RPMI7951 (cell line): Measurements from ENCODE around the gene GP1BB. TPM values are rescaled to one million over a fixed set of nuclear protein-coding genes. Genes with fewer than 3 reads are reported as not detected.
"Not testable (repeated sequence)": the region's sequence is repeated elsewhere in the genome, so short reads cannot be mapped to it uniquely, and the experiment has no call there.

Source experiments
- DNase-seq: peaks from one replicate; pipeline ENCODE4 v3.0.0-alpha.2; 2012; ENCODE audit warnings: low read depth
- total RNA-seq: library from RNA; depleted of rRNA; stranded (reverse); fragments of >200 nt; shearing (Covaris generic); gene quantifications from 2 replicates; pipeline ENCODE4 v1.2.3, GENCODE V29; 2014

GP1BB gene
- total RNA-seq, 1 experiment from 2014 or later = not detected

DNA sequence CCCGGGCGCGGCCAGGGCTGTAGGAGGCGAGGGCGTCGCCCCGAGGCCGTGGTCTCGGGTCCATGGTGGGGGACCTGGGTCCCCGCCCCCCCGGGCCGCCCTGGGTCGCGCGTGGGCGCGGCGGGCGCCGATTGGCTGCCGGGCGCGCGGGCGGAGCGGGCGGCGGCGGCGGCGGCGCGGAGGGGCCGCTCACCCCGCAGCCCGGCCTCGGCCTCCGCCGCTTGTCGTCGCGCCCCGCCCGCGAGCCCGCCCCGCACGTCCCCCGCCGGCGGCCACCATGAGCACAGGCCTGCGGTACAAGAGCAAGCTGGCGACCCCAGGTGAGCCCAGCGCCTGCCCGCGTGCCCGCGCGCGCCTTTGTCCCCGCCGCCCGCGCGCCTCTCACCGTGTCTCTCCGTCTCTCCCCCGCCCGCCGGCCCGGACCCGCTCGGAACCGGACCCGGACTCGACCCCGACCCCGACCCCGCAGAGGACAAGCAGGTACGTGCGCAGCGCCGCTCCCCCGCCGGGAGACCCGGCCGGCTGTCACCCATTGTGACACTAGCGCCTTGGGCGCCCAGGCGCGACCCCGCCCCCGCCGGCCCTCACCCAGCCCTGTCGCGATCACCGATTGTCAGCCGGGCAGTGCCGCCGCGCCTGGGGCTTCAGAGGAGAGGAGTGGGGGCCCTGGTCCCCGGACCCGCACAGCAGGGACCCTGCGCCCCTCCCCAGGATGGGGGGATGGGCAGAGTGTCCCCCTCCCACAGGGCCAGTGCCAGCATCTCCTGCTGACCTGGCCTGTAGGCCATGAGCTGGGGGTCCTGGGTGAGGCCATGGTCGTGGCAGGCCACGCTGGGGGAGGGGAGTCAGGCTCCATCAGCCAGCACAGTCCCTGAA lies 8.8 kb upstream of the GP1BB start, which contains the start of gene SEPTIN5:
TSS of gene SEPTIN5 (plus strand) at position 192 of the 876 bp plus-strand sequence. CDS start at position 278, 86 bp downstream.
- no peak for DNase-seq

DNA sequence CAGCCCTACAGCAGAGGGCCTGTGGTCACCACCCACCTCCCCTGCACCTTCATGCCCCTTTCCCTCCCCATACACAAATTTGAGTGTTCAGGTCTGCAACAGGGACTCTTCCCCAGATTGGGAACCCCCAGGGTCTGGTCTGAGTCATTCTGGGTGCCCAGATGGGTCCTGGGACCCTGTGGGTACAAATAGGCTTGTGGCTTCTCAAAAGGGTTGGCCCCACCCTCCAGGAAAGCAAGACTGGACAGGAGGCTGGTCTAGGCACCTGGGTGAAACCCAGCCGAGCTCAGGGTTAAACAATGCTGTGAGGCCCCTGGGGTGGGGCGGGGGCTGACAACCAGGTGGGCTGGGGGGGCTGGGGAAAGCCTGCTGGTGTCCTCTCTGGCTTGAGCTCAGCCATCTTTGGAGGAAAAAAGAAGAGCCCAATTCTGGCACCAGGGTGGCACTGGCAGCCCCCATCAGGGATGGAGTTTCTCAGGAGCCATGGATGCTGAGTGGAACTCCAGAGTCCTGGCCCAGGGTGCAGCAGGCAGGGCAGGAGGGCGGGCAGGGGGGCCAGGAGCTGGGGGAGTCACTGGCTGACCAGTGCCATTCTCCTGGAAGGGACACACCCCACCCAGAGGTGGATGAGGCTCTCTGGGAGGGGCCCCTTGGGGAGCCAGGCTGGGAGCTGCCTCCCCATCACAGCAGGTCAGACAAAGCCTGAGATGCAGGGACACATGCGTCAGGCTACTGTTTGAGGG lies 8.0 kb upstream of the GP1BB start:
- DNase-seq = no peak

DNA sequence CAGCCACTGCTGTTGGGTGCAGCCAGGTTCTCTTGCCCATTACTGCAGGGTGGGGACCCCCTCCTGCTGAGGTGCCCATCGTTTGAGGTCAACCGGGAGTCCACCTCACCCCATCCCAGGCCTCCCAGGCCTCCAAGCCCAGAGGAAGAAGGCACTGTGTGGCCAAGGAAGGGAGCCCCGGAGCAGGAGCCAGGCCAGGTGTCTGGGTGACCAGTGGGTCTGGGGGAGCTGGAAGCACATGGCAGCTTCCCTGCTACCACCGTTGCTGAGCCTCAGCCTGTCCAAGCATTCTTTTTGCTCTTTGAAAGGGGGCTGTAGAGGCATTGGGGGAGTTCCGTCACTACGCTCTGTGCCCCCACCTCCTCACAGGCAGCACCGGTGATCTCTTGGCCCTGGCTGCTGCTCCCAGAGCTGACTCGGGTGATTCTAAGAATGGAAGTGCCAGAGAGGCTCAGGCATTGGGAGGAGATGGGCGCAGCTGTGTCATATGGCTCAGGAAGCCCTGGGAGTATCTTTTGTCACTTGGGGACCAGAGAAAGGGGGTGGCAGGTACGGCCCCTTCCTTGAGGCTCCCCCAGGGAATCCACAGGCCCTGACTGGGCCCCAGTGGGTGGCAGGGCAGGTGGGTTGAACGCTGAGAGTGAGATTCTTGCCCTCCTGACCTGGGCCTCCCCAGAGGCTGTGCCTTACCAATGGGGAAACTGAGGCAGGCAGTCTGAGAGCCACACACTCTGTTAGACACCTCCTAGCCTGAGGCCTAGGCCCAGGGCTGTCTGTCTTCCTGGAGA lies 7.1 kb upstream of the GP1BB start:
- DNase-seq = no peak

DNA sequence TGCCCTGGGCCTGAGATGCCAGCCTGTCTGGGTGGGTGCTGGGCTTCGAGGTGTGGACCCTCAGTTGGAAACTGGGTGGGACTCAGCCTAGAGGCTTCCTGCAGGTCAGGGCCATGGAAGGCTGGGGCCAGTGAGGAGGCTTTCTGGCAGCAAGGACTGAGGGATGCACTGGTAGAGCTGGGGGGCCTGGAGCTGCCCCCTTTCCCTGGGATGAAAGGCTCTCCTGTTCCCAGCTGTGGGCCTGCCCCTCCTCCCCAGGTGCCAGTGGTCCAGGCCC lies 6.6 kb upstream of the GP1BB start:
- no peak for DNase-seq

DNA sequence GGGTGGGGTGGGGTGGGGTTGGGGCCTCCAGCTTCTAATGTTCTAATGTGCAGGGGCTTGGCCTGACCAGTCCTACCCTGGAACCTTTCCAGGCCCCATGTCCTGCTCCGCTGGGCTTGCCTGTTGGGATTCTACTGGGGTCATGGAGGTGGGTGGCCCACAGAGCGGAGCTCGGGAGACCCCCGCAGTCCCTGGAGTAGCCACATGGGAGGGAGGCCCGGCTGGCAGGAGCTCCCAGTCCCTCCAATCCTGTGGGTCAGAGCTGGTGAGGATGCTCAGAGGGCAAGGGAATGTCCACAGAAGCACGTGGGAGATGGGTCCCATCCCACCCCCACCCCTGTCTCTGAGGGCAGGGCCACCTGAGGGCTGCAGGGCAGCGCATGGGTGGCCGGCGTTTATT lies 6.2 kb upstream of the GP1BB start:
- no peak for DNase-seq

DNA sequence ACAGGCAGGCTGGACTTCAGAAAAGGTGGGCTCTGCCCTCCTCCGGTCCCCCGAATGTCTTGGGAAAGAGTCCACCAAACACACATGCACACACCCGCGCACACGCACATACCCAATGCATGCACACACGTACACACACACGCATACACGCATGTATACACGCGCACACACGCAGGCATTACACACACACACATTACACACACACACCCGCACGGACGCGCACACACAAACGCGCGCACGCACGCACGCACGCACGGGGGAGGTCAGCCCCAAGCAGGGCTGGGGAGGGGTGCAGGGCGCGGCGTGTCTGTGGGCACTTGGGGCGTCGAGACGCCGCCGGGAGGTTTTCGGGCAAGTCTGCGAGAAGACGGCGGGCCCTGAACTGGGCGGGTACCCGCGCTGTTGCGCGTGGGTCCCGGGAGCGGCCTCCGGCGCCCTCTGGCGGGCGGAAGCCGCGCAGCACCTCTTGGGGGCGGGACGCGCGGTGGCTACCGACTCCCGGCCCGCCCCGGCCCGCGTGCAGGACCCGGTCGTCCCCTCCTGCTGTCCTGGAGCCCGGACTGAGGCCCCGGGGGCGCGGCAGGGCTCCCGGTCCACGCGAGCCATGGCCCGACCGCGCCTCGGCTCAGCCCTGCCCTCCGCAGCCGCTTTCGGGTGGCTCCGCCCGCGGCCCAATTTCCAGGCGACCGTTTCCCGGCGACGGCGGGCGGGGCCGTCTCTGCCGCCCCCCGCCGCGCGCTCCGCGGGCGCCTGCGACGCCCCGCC lies 5.5 kb upstream of the GP1BB start:
- peak; percentile 58 for DNase-seq

DNA sequence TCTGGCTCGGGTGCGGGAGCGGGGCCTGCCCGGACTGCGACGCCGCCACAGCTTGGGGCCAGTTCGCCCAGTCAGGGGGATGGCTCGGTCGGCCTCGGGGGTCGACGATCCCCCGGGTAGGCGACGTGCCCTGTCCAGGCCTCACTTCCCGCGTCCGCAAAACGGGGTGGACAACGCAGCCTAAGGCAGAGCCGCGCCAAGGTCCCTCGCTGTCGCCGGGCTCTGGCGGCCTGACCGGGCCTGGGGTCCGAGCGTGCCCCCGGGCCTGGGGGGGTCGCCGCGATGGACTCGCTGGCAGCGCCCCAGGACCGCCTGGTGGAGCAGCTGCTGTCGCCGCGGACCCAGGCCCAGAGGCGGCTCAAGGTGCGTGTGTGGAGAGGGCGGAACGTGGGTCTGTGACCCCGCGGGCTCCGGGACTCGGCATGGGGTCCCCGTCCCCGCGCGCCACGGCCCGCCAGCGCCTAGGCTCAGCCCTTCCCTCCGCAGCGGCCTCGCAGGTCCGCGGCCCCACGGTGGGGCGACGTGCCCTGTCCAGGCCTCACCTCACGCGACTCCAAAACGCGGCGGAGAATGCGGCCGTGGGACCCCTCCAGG lies 4.8 kb upstream of the GP1BB start:
- no peak for DNase-seq

DNA sequence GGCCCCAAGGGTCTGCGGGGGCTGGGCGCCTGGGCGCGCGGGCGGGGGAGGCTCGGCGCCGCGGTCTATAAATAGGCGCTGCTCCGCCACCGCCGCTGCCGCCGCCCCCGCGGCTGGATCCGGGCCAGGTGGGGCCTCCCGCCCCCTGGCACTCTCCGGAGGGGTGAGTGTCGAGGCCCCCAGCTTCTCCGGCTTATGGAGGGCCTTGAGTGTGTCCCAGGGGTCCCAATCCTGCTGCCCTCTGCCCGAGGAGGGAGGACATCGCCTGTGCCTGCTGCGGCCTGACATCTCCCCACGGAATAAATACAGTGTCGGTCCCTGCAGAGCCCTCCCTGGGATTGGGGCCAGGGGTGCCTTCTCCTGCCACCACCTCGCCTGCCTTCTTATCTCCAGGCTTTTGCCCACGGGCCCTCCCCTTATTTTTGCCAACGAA lies 4.3 kb upstream of the GP1BB start:
- DNase-seq = no peak

DNA sequence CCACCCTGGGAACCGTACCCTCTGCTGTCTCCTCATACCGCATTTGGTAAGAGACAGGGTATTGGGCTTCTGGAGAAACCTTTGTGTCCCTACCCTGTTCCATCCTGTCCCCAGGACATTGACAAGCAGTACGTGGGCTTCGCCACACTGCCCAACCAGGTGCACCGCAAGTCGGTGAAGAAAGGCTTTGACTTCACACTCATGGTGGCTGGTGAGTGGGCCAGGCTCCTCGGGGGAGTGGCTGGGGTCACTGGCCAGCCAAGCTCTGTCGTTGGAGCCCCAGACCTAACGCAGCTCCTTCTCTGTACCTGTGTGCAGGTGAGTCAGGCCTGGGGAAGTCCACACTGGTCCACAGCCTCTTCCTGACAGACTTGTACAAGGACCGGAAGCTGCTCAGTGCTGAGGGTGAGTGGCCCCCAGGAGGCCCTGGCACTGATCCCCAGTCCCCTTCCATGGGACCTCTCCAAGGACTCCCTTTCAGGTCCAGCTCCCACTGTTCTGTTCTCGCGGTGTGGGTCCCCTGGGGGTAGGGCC lies 3.8 kb upstream of the GP1BB start:
- DNase-seq = no peak

DNA sequence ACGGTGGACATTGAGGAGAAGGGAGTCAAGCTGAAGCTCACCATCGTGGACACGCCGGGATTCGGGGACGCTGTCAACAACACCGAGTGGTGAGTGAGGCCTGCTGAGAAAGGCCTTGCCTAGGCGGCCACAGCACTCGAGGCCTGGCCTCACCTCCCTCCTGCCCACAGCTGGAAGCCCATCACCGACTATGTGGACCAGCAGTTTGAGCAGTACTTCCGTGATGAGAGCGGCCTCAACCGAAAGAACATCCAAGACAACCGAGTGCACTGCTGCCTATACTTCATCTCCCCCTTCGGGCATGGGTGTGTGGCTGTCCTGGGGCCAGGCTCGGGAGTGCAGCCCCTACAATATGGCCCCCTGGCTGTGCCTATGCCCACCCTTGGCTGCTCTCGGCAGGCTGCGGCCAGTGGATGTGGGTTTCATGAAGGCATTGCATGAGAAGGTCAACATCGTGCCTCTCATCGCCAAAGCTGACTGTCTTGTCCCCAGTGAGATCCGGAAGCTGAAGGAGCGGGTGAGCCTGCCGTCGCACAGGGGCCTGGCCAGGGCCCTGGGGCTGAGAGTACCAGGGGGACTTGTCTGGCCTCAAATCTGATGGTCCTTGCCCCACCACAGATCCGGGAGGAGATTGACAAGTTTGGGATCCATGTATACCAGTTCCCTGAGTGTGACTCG lies 3.0 kb upstream of the GP1BB start:
- DNase-seq = no peak

DNA sequence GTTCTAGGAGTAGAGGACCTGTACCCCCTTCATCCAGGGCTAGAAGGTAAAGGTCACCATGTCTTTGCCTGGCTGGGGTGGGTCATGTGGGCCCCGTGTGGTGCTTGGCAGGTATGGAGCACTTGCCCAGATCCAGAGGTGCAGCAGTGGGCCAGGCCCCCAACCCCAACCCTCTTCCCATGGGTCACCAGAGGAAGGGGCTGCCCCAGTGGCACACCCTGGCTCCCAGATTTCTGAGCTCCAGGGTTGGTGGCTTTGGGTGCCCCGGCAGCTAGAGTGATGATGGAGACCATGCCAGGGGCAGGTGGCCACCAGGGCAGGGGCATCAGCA lies 2.4 kb upstream of the GP1BB start:
- no peak for DNase-seq

DNA sequence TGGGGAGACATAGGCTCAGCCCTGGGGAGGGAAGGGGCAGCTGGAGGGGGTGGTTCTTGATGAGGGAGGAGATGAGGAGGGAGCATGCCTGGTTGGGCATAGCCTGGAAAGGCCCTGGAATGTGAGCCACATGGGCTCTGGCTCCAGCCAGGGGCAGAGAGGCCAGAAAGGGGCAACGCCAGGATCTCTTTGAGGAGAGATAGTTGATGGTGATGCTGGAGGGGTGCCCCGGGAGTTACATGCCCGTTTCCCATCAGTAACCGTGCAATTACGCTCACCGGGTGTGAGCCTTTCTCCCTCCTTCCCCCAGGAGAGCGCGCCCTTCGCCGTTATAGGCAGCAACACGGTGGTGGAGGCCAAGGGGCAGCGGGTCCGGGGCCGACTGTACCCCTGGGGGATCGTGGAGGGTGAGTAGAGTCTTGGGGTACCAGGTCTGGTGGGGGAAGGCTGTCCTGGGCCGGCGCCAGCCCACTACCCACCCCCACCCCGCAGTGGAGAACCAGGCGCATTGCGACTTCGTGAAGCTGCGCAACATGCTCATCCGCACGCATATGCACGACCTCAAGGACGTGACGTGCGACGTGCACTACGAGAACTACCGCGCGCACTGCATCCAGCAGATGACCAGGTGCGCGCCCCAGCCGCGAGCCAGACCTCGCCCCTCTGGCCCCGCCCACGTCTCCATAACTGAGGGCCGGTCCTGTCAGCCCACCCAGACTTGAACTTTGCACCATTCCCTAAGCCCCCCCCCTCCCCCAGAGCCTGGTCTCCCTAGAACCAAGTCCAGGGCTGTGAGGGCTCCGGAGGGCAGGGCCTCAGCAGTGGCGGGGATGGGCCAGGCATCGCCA lies 1.8 kb upstream of the GP1BB start:
- DNase-seq = no peak

DNA sequence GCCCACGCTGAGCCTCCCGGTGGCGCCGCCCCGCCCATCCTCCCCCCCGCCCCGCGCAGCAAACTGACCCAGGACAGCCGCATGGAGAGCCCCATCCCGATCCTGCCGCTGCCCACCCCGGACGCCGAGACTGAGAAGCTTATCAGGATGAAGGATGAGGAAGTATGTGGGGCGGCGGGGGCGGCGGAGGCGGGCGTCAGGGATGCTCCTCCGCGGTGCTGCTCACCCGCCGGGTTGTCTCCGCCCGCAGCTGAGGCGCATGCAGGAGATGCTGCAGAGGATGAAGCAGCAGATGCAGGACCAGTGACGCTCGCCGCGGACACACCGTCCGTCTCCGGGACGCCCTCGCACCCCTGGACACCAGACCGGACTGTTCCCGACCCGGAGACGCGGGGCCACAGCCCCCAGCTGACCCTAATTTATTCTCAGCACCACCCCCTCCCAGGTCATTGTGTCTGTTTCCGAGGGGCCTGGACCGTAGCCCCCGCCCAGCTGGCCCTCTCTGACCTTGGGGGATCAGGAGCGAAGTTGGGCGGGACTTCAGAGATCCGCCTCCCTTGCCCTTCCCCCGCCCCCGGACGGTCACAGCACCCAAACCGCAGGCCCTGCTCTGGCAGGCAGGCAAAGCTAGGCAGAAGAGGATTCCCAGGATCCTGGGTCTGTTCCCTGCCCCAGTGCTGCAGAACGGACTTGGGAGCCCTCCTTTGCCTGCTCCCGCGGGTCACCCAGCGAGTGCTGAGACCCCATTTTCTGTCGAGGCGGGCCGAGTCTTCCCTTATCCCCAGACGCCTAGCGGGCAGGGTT lies 959 bp upstream of the GP1BB start:
- no peak for DNase-seq

DNA sequence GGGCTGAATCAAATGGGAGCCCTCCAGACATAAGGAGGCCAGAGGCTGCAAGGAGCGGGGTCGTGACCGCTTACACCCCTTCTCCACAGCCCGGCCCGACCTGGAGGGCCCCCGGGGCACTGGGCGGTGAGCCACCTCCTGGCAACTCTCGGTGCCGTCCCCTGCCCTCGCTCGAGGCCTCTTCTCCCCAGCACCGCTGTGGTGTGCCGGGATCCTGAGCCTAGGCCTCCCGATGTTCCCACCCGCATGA lies 432 bp upstream of the GP1BB start:
- DNase-seq = no peak

DNA sequence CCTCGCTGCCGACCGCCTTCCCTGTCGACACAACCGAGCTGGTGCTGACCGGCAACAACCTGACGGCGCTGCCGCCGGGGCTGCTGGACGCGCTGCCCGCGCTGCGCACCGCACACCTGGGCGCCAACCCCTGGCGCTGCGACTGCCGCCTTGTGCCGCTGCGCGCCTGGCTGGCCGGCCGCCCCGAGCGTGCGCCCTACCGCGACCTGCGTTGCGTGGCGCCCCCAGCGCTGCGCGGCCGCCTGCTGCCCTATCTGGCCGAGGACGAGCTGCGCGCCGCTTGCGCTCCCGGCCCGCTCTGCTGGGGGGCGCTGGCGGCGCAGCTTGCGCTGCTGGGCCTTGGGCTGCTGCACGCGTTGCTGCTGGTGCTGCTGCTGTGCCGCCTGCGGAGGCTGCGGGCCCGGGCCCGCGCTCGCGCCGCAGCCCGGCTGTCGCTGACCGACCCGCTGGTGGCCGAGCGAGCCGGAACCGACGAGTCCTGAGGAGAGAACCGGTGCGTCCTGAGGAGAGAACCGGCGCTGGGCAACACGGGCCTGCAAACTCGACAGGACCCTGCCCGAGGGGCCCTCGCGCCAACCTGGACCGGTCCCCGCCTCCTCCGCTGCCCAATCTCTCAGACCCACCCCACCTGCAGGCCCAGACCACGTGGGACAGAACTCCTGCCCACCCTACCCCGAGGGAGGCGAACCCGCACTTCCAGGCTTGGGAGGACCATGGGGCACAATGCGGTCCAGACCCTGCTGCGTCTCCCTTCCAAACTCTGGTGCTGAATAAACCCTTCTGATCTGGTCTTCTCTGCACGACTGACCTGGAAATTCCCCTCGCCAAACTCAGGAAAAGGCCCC lies 866 bp downstream of the GP1BB start:
- no peak for DNase-seq

DNA sequence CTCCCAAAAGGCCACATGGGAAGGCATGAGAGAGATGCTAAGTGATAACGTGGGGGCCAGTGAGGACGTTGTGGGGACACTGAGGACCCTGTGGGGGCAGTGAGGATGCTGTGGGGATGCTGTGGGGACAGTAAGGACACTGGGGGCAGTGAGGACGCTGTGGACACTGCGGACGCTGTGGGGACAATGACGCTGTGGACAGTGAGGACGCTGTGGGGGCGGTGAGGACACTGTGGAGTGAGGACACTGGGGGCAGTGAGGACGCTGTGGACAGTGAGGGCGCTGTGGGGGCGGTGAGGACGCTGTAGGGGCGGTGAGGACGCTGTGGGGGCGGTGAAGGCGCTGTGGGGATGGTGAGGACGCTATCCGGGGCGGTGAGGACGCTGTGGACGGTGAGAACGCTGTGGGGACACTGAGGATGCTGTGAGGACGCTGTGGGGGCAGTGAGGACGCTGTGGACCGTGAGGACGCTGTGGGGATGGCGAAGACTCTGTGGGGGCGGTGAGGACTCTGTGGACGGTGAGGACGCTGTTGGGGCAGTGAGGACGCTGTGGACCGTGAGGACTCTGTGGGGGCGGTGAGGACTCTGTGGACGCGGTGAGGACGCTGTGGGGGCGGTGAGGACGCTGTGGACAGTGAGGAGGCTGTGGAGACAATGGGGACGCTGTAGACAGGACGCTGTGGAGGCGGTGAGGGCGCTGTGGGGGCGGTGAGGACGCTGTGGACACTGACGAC lies 1.8 kb downstream of the GP1BB start:
- DNase-seq = no peak

DNA sequence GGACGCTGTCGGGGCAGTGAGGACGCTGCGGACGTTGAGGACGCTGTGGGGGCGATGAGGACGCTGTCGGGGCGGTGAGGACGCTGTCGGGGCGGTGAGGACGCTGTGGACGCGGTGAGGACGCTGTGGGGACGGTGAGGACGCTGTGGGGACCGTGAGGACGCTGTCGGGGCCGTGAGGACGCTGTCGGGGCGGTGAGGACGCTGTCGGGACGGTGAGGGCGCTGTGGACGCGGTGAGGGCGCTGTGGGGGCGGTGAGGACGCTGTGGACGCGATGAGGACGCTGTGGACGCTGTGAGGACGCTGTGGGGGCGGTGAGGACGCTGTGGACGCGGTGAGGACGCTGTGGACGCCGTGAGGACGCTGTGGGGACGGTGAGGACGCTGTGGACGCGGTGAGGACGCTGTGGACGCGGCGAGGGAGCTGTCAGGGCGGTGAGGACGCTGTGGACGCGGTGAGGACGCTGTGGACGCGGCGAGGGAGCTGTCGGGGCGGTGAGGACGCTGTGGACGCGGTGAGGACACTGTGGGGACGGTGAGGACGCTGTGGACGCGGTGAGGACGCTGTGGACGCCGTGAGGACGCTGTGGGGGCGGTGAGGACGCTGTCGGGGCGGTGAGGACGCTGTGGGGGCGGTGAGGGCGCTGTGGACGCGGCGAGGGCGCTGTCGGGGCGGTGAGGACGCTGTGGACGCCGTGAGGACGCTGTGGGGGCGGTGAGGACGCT lies 2.9 kb downstream of the GP1BB start:
- DNase-seq = not testable (repeated sequence)
